DOHH2 (cell line): Measurements from ENCODE around the gene PON2.

Experiments used
- CTCF ChIP-seq: fragments of 200-600 bp; sonication (generic); IDR thresholded peaks from one replicate; pipeline ENCODE4 v1.5.1; 2014; ENCODE audit warnings: antibody characterized with exemption, mild to moderate bottlenecking, low read depth, low read length; ENCODE audit not compliant: poor library complexity, severe bottlenecking
- EZH2phosphoT487 ChIP-seq: fragments of 200-600 bp; sonication (generic); IDR thresholded peaks from 2 replicates; pipeline ENCODE4 v1.6.1; 2017; ENCODE audit warnings: borderline replicate concordance, mild to moderate bottlenecking, antibody characterized with exemption, low read length, moderate library complexity, mixed read lengths

GRCh38 chr7:95471071-95471470 lies 36.2 kb upstream of the PON2 start:
- no peak for TF ChIP-seq CTCF
- TF ChIP-seq EZH2phosphoT487: no peak
